ENCODE measurements around the gene FBXL19.

DNA sequence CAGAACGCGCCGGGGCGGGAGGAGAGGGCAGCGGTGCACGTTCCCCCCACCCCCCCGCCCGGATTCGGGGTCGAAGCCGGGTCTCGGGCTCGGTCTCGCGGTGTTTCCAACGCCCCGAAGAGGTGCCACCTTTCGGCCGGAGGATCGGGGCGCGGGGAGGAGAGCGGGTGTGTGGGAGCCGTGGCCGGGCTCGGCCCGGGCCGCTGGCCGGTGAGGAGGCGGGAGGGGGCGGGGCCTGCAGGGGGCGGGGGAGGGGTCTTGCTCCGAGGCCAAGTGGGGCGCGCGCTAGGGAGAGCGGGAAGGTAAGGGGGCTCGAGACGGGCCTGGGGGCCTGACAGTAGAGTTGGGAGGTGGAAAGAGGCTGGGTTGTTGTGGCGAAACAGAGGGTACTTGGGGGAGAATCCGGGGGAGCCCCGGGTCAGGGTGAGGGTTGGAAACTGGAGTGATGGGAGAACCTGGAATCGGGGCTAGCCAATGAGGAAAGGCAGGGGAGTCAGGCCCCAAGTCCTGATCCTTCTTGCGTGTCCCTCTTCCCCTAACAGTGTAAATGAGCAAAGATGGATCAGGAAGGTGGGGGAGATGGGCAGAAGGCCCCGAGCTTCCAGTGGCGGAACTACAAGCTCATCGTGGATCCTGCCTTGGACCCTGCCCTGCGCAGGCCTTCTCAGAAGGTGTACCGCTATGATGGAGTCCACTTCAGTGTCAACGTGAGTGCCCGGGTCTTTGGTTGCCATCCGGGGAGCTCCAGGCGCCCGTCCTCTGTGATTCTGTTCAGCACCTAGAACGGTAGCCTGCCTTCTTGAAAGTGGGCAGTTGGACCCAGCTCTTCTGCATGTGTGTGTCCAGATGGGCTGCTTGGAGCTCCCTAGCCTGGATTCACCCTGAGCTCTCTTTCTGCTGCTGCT is 35.1 kb downstream of the FBXL19 start:
- TF ChIP-seq, protein P1, sequence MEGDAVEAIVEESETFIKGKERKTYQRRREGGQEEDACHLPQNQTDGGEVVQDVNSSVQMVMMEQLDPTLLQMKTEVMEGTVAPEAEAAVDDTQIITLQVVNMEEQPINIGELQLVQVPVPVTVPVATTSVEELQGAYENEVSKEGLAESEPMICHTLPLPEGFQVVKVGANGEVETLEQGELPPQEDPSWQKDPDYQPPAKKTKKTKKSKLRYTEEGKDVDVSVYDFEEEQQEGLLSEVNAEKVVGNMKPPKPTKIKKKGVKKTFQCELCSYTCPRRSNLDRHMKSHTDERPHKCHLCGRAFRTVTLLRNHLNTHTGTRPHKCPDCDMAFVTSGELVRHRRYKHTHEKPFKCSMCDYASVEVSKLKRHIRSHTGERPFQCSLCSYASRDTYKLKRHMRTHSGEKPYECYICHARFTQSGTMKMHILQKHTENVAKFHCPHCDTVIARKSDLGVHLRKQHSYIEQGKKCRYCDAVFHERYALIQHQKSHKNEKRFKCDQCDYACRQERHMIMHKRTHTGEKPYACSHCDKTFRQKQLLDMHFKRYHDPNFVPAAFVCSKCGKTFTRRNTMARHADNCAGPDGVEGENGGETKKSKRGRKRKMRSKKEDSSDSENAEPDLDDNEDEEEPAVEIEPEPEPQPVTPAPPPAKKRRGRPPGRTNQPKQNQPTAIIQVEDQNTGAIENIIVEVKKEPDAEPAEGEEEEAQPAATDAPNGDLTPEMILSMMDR (IDR thresholded peaks at IDR 0.05; ENCODE audit: poor library complexity), result no peak
- TF ChIP-seq EZH2phosphoT487 (IDR thresholded peaks at IDR 0.05; ENCODE audit: low read depth, severe bottlenecking, unreplicated experiment) (no peak), EZH2 (IDR thresholded peaks at IDR 0.05; ENCODE audit: borderline replicate concordance) (no peak)

Data from hepatocyte (in vitro differentiated cells).